Large intestine (tissue), 3 donors: Measurements from ENCODE around the gene SERPINB6. TPM values are rescaled to one million over a fixed set of nuclear protein-coding genes. Genes with fewer than 3 reads are reported as not detected.
"Not testable (repeated sequence)": the region's sequence is repeated elsewhere in the genome, so short reads cannot be mapped to it uniquely, and the experiment has no call there.

ENCODE experiments used
- DNase-seq, 2 donors: peaks; one replicate each; pipeline versions ENCODE4 v3.0.0 to v3.0.0-alpha.2; 2013
- H3K27ac ChIP-seq: one replicate; pipeline ENCODE4 v1.5.1; 2013; ENCODE audit warnings: low read length
- H3K27me3 ChIP-seq: 2 replicates; pipeline ENCODE4 v1.6.1; 2013; ENCODE audit warnings: low read length; ENCODE audit not compliant: control insufficient read depth, insufficient read depth
- H3K36me3 ChIP-seq: 2 replicates; pipeline ENCODE4 v1.6.1; 2013; ENCODE audit warnings: low read length; ENCODE audit not compliant: control insufficient read depth, insufficient read depth
- H3K4me1 ChIP-seq: one replicate; pipeline ENCODE4 v1.6.1; 2013; ENCODE audit warnings: low read length; ENCODE audit not compliant: control insufficient read depth, insufficient read depth
- H3K4me3 ChIP-seq: one replicate; pipeline ENCODE4 v1.5.1; 2013; ENCODE audit warnings: low read length
- H3K9me3 ChIP-seq: one replicate; pipeline ENCODE4 v1.6.1; 2013; ENCODE audit warnings: mild to moderate bottlenecking, low read depth, low read length, moderate library complexity; ENCODE audit not compliant: control insufficient read depth
- WGBS: methylation state at CpG from one replicate; pipeline ENCODE4 v1.1.5; 2013; ENCODE audit warnings: low lambda C conversion rate; ENCODE audit not compliant: insufficient coverage; 5-methylcytosine and 5-hydroxymethylcytosine counted together
- polyA plus RNA-seq: library from polyadenylated mRNA; unstranded; fragments of 120-200 nt; gene quantifications from one replicate; pipeline ENCODE4 v1.2.1, GENCODE V29; 2013

Gene SERPINB6
- polyA plus RNA-seq, 1 donor = 279 TPM

DNA sequence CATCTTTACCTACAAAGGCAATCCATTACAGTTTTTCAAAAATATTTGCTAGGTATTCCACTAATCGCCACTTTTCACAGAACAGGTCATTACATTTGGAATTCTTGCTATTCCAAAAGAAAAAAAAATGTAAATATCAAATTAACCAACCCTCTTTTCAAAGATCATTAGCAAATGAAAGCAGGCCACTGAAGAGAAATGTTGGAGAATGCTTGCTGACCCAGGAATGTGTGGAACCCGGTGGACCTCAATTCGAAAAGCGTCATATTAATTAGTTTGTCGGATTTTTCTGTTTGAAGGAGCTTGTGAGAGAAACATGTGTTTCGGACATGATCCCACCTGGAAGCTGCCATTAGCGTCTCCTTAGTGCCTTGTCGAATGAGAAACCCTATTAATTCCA, 40.3 kb downstream of the SERPINB6 start:
- Histone ChIP-seq H3K9me3 (peaks cover 5% of the 10 kb centered on the region), H3K4me1 (peaks cover 2% of the 10 kb centered on the region), H3K27me3 (no peaks in the 10 kb centered on the region), H3K36me3 (no peaks in the 10 kb centered on the region), H3K4me3 (no peak overlapping the region), H3K27ac (no peak overlapping the region)
- no peak for DNase-seq
- 70% methylated on average over 2 of the region's 8 CpGs for WGBS

DNA sequence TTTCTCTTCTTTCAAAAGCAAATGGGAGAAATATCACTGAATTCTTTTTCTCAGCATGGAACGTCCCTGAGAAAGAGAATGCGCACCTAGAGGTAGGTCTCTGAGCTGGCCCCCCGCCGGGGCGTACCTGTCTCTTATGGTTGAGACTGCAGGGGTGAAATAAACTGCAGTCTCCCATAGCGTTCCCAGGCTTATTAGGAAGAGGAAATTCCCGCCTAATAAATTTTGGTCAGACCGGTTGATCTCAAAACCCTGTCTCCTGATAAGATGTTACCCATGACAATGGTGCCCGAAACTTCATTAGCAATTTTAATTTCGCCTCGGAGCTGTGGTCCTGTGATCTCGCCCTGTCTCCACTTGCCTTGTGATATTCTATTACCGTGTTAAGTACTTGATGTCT, 43.4 kb downstream of the SERPINB6 start:
- no CpG with 5 or more reads among the region's 13 CpGs for WGBS
- not testable (repeated sequence) for H3K36me3 ChIP-seq, H3K4me1 ChIP-seq, H3K4me3 ChIP-seq, H3K9me3 ChIP-seq, DNase-seq, H3K27ac ChIP-seq, H3K27me3 ChIP-seq

DNA sequence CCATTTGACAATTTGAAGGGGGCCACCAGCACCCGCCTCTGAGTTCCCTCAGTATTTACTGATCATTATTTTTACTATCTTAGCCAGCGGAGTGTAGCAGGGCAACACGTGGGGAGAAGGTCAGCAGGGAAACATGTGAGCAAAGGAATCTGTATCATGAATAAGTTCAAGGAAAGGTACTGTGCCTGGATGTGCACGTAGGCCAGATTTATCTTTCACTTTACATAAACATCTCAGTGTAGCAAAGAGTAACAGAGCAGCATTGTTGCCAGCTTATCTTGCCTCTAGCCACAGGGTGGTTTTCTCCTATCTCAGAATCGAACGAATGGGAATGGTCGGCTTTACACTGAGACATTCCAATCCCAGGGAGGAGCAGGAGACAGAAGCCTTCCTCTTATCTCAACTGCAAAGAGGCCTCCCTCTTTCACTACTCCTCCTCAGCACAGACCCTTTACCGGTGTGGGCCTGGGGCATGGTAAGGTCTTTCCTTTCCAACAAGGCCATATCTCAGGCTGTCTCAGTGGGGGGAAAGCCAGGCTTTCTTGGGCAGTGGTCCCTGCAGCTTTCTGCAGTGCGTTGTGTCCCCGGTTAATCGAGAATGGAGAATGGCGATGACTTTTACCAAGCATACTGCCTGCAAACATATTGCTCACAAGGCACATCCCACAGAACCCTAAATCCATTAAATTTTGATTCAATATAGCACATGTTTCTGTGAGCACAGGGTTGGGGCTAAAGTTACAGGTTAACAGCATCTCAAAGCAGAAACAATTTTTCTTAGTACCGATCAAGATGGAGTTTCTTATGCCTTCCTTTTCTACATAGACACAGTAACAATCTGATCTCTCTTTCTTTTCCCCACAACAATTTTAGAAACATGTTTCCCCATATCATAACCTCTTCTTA, 45.3 kb downstream of the SERPINB6 start:
- H3K27ac ChIP-seq = peak overlapping the region; percentile 64
- no CpG with 5 or more reads among the region's 13 CpGs for WGBS

DNA sequence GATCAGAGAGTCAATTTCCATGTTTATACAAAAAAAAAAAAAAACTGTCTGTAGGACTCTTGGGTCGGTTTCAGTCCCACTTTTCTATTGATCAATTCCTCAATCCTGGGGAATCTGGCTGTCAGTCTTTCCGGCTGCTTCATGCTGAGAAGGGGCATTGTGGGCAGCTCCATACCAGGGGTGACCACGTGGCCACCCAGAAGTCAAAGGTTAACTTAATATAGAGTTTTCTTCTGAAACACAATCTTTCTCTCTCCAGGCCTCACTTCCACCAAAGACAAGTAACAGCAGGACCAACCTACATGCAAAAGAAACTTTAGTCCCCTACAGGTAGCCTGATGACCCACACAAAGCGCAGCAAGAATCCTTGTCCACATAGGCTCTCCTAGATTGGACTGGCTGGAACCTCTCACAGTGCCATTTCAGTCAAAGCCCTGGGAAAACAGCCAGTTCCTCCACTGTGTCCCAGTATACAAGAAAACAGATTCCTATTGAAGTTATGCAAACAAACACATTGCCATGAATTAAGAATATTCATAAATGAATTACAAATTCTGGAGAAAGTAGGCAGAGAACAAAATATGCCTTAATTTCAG, 49.7 kb downstream of the SERPINB6 start:
- no peak overlapping the region for H3K27ac ChIP-seq
- no peak overlapping the region for H3K4me3 ChIP-seq
- H3K27me3 ChIP-seq = no peaks in the 10 kb centered on the region
- H3K9me3 ChIP-seq = peaks cover 3% of the 10 kb centered on the region
- no peak for DNase-seq
- no CpG with 5 or more reads among the region's 4 CpGs for WGBS
- no peaks in the 10 kb centered on the region for H3K36me3 ChIP-seq
- H3K4me1 ChIP-seq = peaks cover 11% of the 10 kb centered on the region

More for the DNA sequence above, 45.3 kb downstream of the SERPINB6 start:
- peak; percentile 55 to 80 for DNase-seq
- not testable (repeated sequence) for H3K36me3 ChIP-seq, H3K4me3 ChIP-seq, H3K9me3 ChIP-seq, H3K27me3 ChIP-seq
- H3K4me1 ChIP-seq = peaks cover 11% of the 10 kb centered on the region

DNA sequence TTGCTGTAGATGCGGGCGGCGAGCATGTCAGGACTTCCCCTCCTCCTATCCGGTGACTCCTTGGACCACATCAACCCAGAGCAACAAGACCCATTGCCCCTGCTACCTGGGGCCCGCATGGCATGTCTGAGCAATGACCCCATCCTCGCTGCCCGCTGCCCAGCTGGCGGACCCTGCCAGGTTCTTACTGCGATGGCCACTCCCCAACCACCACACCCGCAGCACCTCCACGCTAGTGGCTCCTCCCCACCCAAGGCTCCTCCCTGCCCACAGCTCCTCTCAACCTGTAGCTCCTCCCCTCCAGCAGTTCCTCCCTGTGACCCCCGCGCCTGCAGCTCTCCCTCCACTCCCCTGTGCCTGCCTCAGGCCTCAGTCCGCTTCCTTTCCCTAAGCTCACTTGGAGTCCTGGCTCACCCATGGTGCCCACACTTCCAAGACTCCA, 50.7 kb downstream of the SERPINB6 start:
- Histone ChIP-seq H3K27ac (no peak overlapping the region), H3K9me3 (peaks cover 3% of the 10 kb centered on the region), H3K27me3 (no peaks in the 10 kb centered on the region), H3K4me1 (peaks cover 6% of the 10 kb centered on the region), H3K36me3 (no peaks in the 10 kb centered on the region), H3K4me3 (no peak overlapping the region)
- no peak for DNase-seq
- WGBS = no CpG with 5 or more reads among the region's 14 CpGs

DNA sequence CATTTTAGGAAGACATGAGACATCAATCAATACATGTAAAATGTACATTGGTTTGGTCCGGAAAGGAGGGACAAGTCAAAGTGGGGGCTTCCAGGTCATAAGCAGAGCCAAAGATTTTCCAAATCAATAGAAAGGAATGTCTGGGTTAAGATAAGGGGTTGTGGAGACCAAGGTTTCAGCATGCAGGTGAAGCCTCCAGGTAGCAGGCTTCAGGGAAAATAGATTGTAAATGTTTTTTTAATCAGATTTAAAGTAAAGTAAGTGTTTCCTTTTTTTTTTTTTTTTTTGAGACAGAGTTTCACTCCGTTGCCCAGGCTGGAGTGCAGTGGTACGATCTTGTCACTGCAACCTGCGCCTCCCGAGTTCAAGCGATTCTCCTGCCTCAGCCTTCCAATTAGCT, 51.5 kb downstream of the SERPINB6 start:
- no peak overlapping the region for H3K4me3 ChIP-seq
- DNase-seq = no peak
- no peaks in the 10 kb centered on the region for H3K36me3 ChIP-seq
- peaks cover 3% of the 10 kb centered on the region for H3K9me3 ChIP-seq
- H3K27me3 ChIP-seq = no peaks in the 10 kb centered on the region
- H3K27ac ChIP-seq = no peak overlapping the region
- H3K4me1 ChIP-seq = peaks cover 4% of the 10 kb centered on the region
- 80% methylated on average over 1 of the region's 6 CpGs for WGBS

DNA sequence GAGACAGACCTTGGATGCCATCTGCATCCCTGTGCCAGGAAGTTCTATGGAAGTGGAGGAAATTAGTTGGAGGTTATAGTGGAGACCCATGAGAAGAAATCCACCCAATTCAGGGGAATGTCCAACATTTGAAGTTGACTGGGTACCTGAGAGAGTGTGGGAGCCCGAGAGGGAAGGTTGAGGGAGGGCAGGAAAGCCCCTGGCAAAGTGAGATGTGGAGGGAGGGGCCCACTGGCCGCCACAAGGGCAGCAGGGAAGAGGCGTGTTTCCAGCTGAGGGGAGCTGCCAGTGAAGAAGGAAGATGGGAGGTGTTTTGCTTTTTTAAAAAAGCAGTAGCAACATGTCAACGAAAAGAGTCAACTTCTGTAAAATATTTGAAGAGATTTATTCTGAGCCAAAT, 52.0 kb downstream of the SERPINB6 start:
- no peak for DNase-seq
- 94% methylated on average over 3 of the region's 4 CpGs for WGBS
- Histone ChIP-seq H3K27me3 (no peaks in the 10 kb centered on the region), H3K4me3 (no peak overlapping the region), H3K4me1 (peaks cover 6% of the 10 kb centered on the region), H3K9me3 (peaks cover 3% of the 10 kb centered on the region), H3K27ac (no peak overlapping the region), H3K36me3 (no peaks in the 10 kb centered on the region)

DNA sequence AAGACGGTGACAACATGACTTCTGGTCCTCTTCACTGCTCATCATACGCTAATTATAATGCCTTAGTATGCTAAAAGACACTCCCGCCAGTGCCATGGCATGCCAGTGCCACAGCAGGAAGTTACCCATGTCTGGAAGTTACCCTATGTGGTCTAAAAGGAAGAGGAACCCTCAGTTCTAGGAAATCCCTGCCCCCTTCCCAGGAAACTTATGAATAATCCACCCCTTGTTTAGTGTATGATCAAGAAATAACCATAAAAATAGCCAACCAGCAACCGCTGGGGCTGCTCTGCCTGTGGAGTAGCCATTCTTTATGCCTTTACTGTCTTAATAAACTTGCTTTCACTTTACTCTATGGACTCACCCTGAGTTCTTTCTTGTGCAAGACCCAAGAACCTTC, 52.4 kb downstream of the SERPINB6 start:
- 100% methylated on average over 1 of the region's 4 CpGs for WGBS
- H3K27ac ChIP-seq = no peak overlapping the region
- H3K9me3 ChIP-seq = peaks cover 3% of the 10 kb centered on the region
- H3K36me3 ChIP-seq = no peaks in the 10 kb centered on the region
- peaks cover 10% of the 10 kb centered on the region for H3K4me1 ChIP-seq
- H3K4me3 ChIP-seq = no peak overlapping the region
- no peak for DNase-seq
- H3K27me3 ChIP-seq = no peaks in the 10 kb centered on the region

DNA sequence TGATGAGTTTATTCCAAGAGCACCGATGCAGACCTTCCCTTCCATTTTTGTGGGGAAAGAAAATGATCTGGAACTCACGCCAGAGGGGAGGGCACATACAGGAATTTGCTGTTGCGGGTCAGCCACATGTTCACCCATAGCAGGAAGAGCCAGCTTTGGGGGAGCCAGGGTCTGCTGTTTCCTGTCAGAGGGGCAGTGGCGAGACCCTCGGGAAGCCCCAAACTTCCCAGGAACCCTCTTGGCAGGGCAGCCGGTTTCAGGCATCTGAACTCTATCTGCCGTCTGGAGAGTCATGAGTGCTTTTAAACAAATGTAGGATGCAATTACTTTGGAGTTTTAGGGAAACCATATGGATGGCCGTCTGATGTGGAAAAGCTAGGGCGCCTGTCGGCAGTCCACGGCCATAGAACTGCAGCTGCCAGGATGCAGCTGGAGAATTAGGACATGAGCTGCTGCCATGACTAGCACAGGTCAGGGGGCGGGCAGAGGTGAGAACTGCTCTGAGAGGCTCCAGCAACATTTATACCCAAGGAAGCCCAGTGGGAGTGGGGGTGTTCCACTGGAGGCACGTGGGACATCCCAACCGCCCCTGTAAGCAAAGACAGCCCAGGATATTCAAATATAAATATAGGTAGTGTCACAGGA, 53.4 kb downstream of the SERPINB6 start:
- Histone ChIP-seq H3K4me3 (no peak overlapping the region), H3K27me3 (no peaks in the 10 kb centered on the region), H3K4me1 (peaks cover 17% of the 10 kb centered on the region), H3K36me3 (no peaks in the 10 kb centered on the region), H3K27ac (no peak overlapping the region), H3K9me3 (peaks cover 3% of the 10 kb centered on the region)
- 80% methylated on average over 1 of the region's 14 CpGs for WGBS
- DNase-seq = no peak

DNA sequence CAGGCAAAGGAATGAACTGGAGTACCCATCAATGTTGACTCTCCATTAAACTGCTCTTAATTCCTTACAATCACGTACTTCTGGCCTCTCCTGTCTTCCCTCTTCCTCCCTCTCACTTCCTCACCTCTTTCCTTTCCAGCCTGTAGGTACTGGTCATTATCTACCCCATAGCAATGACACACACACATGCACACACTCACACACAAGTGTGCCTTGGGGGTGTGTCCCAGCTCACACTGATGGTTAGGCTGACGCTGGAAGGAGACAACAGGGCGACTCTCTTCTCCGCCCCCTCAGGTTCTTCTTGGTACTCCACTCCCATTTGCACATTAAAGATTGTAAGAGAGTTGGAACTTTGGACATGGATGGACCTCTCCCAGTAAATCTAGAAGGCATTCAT, 54.3 kb downstream of the SERPINB6 start:
- H3K27me3 ChIP-seq = no peaks in the 10 kb centered on the region
- H3K4me1 ChIP-seq = peaks cover 17% of the 10 kb centered on the region
- no peak for DNase-seq
- no peak overlapping the region for H3K4me3 ChIP-seq
- peaks cover 3% of the 10 kb centered on the region for H3K9me3 ChIP-seq
- no peaks in the 10 kb centered on the region for H3K36me3 ChIP-seq
- H3K27ac ChIP-seq = no peak overlapping the region
- WGBS = 33% methylated on average over 1 of the region's 4 CpGs
